KG1 (cell line): ENCODE data around the gene TXLNB.
"Not testable (repeated sequence)": the region's sequence is repeated elsewhere in the genome, so short reads cannot be mapped to it uniquely, and the experiment has no call there.

Experiments used
- DNase-seq: peaks from one replicate; lab custom pipeline; 2025; lab: John Stamatoyannopoulos, UW

Gene TXLNB

DNA sequence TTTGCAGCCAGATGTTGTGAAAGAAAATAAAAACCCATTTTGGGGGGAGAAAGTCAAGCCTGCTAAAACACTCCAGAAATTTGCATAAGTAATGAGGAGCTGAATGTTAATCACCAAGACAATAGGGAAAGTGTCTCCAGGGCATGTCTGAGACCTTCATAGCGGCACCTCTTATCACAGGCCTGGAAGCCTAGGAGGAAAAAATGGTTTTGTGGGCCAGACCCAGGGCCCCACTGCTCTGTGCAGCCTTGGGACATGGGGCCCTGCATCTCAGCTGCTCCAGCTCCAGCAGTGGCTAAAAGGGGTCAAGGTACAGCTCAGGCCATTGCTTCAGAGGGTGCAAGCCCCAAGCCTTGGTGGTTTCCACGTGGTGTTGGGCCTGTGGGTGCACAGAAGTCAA, 57.6 kb downstream of the TXLNB start:
- not testable (repeated sequence) for DNase-seq

DNA sequence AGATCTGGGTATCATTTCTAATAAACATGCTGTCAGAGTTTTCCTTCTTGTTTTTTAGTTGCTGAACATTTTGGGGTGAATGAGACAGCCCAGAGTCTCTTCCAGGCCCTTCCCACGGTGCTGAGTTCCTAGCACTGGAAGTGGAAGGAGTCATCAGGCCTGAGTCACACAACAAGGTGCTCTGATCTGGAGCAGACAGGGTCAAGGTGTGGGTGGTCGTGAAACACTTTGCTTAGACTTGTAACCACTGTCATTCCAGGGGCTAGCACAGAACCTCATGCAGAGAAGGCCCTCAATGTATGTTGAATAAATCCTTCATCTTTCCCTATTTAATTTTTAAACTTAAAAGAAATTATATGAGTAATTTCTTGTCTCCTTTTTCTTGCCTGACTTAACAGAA, 60.6 kb downstream of the TXLNB start:
- no peak for DNase-seq

DNA sequence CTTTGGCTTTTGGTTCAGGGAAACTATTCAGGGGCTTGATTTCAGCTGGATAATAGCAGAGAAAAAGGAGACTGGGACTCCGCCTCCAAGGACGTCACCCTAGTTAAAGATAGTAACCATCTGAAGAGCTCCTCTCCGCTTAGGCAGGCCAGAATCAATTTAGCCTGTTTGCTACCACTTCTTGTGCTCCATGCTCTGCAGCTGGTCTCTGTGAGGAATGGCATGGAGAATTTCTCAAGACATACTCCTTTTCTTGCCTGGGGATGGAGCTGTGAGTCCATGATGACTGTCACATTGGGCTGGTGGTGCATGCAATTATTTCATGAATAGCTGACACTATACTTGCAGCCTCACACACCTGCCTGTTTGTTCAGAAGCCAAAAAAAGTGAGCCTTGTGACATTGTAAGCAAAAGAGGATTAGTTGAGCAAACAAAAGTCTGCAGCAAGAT, 61.4 kb downstream of the TXLNB start:
- no peak for DNase-seq

DNA sequence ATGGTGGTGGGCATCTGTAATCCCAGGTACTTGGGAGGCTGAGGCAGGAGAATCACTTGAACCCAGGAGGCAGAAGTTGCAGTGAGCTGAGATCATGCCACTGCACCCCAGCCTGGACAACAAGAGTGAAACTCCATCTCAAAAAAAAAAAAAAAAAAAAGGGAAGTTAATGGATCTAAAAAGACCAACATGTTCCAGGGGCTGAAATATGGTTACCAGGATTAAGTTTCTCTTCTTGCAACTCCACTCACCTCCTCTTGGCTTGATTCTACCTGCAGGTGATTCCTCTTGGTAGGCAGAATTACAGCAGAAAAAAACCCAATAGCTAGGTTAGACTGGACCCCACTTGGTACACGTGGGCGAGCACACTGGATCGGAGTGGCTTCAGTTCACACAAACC, 63.4 kb downstream of the TXLNB start:
- DNase-seq = not testable (repeated sequence)

DNA sequence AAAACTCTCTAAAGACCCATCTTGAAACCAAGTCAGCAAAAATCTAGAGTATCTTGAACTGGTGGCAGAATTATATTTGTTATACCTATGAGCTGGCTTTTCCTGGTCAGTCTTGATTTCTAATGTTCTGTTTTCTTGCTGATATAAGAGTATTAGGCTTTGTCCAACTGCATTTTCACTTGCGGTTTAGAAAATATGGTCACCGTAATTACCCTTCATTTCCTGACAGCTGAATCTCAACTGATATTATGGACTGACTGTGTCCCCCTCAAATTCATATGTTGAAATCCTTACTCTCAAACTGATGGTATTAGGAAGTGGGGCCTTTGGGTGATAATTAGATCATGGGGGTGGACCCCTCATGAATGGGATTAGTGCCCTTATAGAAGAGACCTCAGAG, 72.1 kb downstream of the TXLNB start:
- no peak for DNase-seq

DNA sequence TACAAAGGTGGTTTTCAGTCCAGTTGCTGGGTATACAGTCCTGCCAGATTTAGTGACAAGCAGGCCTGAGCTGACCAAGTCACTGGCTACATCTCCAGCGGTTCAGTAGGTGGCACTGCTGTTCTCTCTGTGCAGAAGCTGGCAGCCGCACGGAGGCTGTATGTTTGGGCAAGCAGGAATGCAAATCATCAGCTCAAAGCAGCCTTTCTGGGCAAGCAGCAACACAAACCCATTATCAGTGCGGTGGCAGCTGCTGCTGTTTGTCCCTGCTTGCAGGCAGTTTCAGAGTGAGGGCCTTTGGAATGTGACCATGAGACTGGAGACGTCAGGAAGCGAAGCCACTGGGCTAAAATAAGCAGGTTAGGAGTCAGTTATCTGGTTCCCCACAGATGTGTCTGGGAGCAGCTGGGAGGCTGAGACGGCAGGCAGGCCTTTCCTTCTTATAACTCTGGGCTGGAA, 72.5 kb downstream of the TXLNB start:
- peak; percentile 33 for DNase-seq

DNA sequence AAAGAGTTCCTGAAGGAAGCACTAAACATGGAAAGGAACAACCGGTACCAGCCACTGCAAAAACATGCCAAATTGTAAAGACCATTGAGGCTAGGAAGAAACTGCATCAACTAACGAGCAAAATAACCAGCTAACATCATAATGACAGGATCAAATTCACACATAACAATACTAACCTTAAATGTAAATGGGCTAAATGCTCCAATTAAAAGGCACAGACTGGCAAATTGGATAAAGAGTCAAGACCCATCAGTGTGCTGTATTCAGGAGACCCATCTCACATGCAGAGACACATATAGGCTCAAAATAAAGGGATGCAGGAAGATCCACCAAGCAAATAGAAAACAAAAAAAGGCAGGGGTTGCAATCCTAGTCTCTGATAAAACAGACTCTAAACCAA, 79.3 kb downstream of the TXLNB start:
- not testable (repeated sequence) for DNase-seq

DNA sequence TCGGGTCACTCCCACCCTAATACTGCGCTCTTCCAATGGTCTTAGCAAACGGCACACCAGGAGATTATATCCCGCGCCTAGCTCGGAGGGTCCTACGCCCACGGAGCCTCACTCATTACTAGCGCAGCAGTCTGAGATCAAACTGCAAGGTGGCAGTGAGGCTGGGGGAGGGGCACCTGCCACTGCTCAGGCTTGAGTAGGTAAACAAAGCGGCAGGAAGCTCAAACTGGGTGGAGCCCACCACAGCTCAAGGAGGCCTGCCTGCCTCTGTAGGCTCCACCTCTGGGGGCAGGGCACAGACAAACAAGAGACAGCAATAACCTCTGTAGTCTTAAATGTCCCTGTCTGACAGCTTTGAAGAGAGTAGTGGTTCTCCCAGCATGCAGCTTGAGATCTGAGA, 81.0 kb downstream of the TXLNB start:
- DNase-seq = not testable (repeated sequence)

DNA sequence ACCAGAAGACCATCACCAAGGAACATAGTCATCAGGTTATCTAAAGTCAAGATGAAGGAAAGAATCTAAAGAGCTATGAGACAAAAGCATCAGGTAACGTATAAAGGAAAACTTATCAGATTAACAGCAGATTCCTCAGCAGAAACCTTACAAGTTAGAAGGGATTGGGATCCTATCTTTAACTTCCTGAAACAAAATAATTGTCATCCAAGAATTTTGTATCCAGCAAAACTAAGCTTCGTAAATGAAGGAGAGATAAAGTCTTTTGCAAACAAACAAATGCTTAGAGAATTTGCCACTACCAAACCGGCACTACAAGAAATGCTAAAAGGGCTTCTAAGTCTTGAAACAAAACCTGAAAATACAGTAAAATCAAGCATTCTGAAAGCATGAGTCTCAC, 86.0 kb downstream of the TXLNB start:
- no peak for DNase-seq

DNA sequence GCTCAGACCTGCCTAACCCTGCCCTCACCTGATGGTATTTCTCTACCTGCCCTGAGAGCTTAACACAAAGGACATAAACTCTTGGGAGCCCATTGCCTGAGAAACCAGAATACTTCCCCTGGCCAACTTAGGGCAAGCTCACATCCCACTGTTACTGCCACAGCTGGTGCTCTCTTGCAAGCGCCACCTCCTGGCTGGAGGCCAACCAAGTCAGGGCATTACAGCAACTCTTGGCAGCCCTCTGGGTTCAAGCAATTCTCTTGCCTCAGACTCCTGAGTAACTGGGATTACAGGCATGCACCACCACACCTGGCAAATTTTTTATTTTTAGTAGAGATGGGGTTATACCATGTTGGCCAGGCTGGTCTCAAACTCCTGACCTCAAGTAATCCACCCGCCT, 86.8 kb downstream of the TXLNB start:
- no peak for DNase-seq

DNA sequence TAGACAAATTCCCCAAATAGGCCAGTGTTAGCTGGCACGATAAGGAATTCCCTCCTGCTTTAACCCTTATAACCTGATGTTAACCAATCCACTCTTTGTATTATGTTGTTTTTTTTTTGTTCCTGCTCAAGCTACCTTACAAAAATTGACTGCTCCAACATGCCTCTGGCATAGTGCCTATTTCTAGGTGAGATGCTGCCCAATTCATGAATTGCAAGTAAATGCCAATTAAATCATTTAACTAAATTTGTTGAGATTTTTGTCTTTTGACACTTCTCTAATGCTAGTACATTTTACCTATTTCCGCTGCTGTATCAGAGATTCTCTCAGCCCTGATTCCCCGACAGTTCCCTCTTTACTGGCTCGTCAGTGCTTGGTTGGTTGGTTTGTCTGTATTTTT, 90.4 kb downstream of the TXLNB start:
- DNase-seq = no peak

DNA sequence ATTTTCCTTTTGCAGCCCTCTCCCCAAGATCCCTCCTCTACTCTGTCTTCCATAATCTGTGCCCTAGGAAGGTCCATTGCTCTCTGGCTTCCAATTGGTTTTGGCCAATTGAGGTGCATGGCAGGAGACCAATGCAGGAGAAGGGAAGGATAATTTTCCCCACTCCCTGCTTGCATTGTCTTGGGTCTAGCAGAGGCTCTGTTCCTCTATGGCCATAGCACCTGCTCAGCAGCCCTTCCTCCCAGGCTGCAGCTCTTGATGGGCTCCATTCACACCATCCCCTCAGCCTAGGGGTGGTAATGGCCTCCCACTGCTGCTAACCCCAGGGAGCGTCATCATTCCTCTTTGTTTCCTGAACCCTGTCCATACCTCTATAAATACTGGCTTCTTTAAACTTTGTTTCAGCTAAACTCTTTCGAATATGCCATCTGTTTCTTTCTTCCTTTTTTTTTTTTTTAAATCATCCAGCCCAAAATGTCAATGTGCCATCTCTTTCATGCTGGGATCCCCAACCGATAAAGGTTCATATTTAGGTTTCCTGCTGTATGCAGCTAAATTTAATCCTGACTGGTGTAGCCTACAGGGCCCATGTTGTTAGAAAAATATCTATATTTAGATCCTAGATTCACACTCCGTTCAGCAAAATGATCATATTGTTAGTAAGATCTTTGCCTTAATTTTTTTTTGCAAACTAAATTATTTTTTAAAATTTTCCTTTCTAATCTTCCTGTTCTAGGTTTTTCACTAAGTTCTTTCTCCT, 93.1 kb downstream of the TXLNB start:
- no peak for DNase-seq

DNA sequence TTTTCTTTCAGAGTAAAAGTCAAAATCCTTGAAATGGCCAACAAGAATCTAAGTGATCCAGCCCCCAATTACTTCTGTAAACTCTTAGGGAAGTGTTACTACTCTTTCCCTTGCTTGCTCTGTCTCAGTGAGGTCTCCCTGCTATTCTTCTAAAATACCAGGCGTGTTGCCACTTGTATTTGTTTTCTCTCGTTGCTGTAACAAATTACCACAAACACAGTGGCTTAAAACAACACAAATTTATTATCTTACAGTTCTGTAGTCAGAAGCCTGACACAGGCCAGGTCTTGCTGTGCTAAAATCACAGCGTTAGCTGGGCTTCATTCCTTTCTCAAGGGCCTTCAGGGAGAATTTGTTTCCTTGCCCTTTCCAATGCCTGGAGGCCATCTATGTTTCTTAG, 97.1 kb downstream of the TXLNB start:
- DNase-seq = no peak
